ENCODE data around the gene ABCC4.

- no peak for TF ChIP-seq CTCF (conservative IDR thresholded peaks at IDR 0.05; ENCODE audit: low read depth, low read length)
- no peak for TF ChIP-seq EZH2 (IDR thresholded peaks at IDR 0.05; ENCODE audit: borderline replicate concordance, low read depth, low read length, poor library complexity, severe bottlenecking)
These were observed 316.3 kb downstream of the ABCC4 start for GRCh38 chr13:94984958-94985357.

Data from A673 (cell line).